ENCODE data around the gene REXO1.
"Not testable (repeated sequence)": the region's sequence is repeated elsewhere in the genome, so short reads cannot be mapped to it uniquely, and the experiment has no call there.

- not testable (repeated sequence) for TF ChIP-seq EP300 (IDR thresholded peaks at IDR 0.05; ENCODE audit: low read depth); POLR2AphosphoS5 (IDR thresholded peaks at IDR 0.05); POLR2A (IDR thresholded peaks at IDR 0.05)
- TF ChIP-seq, protein P1, sequence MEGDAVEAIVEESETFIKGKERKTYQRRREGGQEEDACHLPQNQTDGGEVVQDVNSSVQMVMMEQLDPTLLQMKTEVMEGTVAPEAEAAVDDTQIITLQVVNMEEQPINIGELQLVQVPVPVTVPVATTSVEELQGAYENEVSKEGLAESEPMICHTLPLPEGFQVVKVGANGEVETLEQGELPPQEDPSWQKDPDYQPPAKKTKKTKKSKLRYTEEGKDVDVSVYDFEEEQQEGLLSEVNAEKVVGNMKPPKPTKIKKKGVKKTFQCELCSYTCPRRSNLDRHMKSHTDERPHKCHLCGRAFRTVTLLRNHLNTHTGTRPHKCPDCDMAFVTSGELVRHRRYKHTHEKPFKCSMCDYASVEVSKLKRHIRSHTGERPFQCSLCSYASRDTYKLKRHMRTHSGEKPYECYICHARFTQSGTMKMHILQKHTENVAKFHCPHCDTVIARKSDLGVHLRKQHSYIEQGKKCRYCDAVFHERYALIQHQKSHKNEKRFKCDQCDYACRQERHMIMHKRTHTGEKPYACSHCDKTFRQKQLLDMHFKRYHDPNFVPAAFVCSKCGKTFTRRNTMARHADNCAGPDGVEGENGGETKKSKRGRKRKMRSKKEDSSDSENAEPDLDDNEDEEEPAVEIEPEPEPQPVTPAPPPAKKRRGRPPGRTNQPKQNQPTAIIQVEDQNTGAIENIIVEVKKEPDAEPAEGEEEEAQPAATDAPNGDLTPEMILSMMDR (IDR thresholded peaks at IDR 0.05), result not testable (repeated sequence)
These were observed 51.0 kb downstream of the REXO1 start for GRCh38 chr19:1797313-1797712.

All from transverse colon (tissue), 4 donors.